GM12878 (cell line): ENCODE measurements around the gene UMPS. TPM values are rescaled to one million over a fixed set of nuclear protein-coding genes. Genes with fewer than 3 reads are reported as not detected.

Experiments
- ATAC-seq: fragments of 200-7000 bp; cut with Tn5 transposase; 3 replicates; pipeline ENCODE4 v1.9.1; 2020; ENCODE audit warnings: mild to moderate bottlenecking, moderate library complexity
- BruUV-seq: library from RNA; stranded (reverse); fragments of 400-500 nt; replicated peaks from 2 replicates; lab custom pipeline; 2021; lab: Mats Ljungman, UMichigan
- CTCF ChIA-PET: fragments of 300-600 bp; sonication (Branson Sonifier 250); formaldehyde crosslinking; extraction: SDS; loops from one replicate; lab custom pipeline; 2021; ENCODE audit warnings: inconsistent platforms; lab: Yijun Ruan, JAX
- POLR2A ChIA-PET: fragments of 350-600 bp; formaldehyde crosslinking; extraction: SDS; loops from one replicate; lab custom pipeline; 2021; ENCODE audit warnings: inconsistent platforms; lab: Charles Lee
- RAD21 ChIA-PET: fragments of 300-600 bp; sonication (Branson Sonifier 250); formaldehyde crosslinking; loops from one replicate; lab custom pipeline; 2023; ENCODE audit warnings: antibody characterized with exemption; ENCODE audit not compliant: unreplicated experiment; lab: Charles Lee
- SMC1A ChIA-PET: fragments of 300-600 bp; sonication (Branson Sonifier 250); formaldehyde crosslinking; loops from one replicate; lab custom pipeline; 2023; ENCODE audit not compliant: unreplicated experiment, uncharacterized antibody; lab: Charles Lee
- DNase-seq: peaks from one replicate; pipeline ENCODE4 v3.0.0-alpha.2; 2011; ENCODE audit warnings: low read depth, low spot score
- FAIRE-seq: peaks from 3 replicates; lab custom pipeline; 2011; peaks lifted over from hg19 to GRCh38; lab: Jason Lieb, UNC
- H2AFZ ChIP-seq: 2 replicates; pipeline ENCODE4 v1.6.0; 2011; ENCODE audit warnings: low read depth, low read length, control low read depth; ENCODE audit not compliant: control insufficient read depth
- H3K27ac ChIP-seq: 2 replicates; pipeline ENCODE4 v1.5.1; 2011; ENCODE audit warnings: control low read depth; ENCODE audit not compliant: control insufficient read depth, insufficient read depth
- H3K27me3 ChIP-seq, 2 experiments: replicated peaks in 1 of 2; 2 replicates each; pipeline versions ENCODE4 v1.6.0 to v1.6.1; 2011; ENCODE audit warnings: low read length in 1 of 2; ENCODE audit not compliant: control insufficient read depth in 2 of 2, insufficient read depth in 2 of 2
- H3K36me3 ChIP-seq, 2 experiments: 2 replicates each; pipeline ENCODE4 v1.5.1; 2011; ENCODE audit warnings: low read length in 1 of 2; ENCODE audit not compliant: control insufficient read depth in 2 of 2, insufficient read depth in 2 of 2
- H3K4me1 ChIP-seq: 2 replicates; pipeline ENCODE4 v1.6.1; 2011; ENCODE audit warnings: mild to moderate bottlenecking, low read length, moderate library complexity, mixed read lengths; ENCODE audit not compliant: control insufficient read depth, insufficient read depth
- H3K4me2 ChIP-seq: 2 replicates; pipeline ENCODE4 v1.6.0; 2011; ENCODE audit warnings: control low read depth; ENCODE audit not compliant: control insufficient read depth, insufficient read depth
- H3K4me3 ChIP-seq: fragments of 200-600 bp; sonication (generic); 2 replicates; pipeline ENCODE4 v1.5.1; 2016
- H3K79me2 ChIP-seq: 2 replicates; pipeline ENCODE4 v1.6.0; 2011; ENCODE audit warnings: low read length; ENCODE audit not compliant: control insufficient read depth, insufficient read depth
- H3K9ac ChIP-seq: 2 replicates; pipeline ENCODE4 v1.8.0; 2011; ENCODE audit warnings: low read length, control low read depth, mixed read lengths; ENCODE audit not compliant: control insufficient read depth, insufficient read depth
- H3K9me3 ChIP-seq: replicated peaks from 3 replicates; pipeline ENCODE4 v1.5.1; 2011; ENCODE audit warnings: mild to moderate bottlenecking, low read length; ENCODE audit not compliant: control insufficient read depth, insufficient read depth
- H4K20me1 ChIP-seq: 2 replicates; pipeline ENCODE4 v1.6.0; 2011; ENCODE audit not compliant: control insufficient read depth, insufficient read depth
- KLF5 ChIP-seq: fragments of 450-650 bp; IDR thresholded peaks from 2 replicates; pipeline ENCODE4 v1.6.1; 2014; ENCODE audit warnings: mild to moderate bottlenecking; ENCODE audit not compliant: partially characterized antibody
- NR2C1 ChIP-seq: fragments of 450-650 bp; IDR thresholded peaks from 2 replicates; pipeline ENCODE4 v1.6.1; 2017; ENCODE audit warnings: antibody characterized with exemption, mild to moderate bottlenecking, moderate library complexity
- RB1 ChIP-seq: fragments of 450-650 bp; formaldehyde crosslinking; IDR thresholded peaks from 2 replicates; pipeline ENCODE4 v1.6.1; 2017; ENCODE audit warnings: mild to moderate bottlenecking, borderline replicate concordance
- SREBF1 ChIP-seq: IDR thresholded peaks from 2 replicates; pipeline ENCODE4 v1.6.1; 2012; ENCODE audit warnings: mild to moderate bottlenecking, low read length
- ZNF274 ChIP-seq: IDR thresholded peaks from one replicate; pipeline ENCODE4 v1.8.0; 2011; ENCODE audit not compliant: insufficient read length, insufficient read depth
- ZSCAN29 ChIP-seq: fragments of 450-650 bp; IDR thresholded peaks from 2 replicates; pipeline ENCODE4 v1.6.1; 2017; ENCODE audit warnings: mild to moderate bottlenecking, moderate library complexity
- WGBS: methylation state at CpG from one replicate; pipeline ENCODE4 v1.1.6; 2016; ENCODE audit warnings: low lambda C conversion rate; ENCODE audit not compliant: insufficient replicate concordance, insufficient coverage; ENCODE audit errors: missing lambda C conversion rate; 5-methylcytosine and 5-hydroxymethylcytosine counted together
- in situ Hi-C: fragments of 300-500 bp; cut with MboI; formaldehyde crosslinking; loops from 9 replicates; pipeline ENCODE4 v1.14.3; 2018; ENCODE audit warnings: mixed read lengths
- intact Hi-C: fragments of 100-400 bp; cut with micrococcal nuclease; formaldehyde crosslinking; loops from one replicate; pipeline ENCODE4 v1.14.2; 2022; ENCODE audit not compliant: unreplicated experiment
- polyA plus RNA-seq, 11 experiments: library from polyadenylated mRNA; depleted of rRNA in 4 of 11; unstranded in 6 of 11; stranded (reverse) in 5 of 11; fragments of >200 nt; fragmentation: Nextera tagmentation in 4 of 11; fragmentation: Illumina TruSeq in 1 of 11; extraction: Ambion mirVana in 4 of 11; extraction: Trizol in 1 of 11; gene quantifications; 1 replicate in 1 of 11; 2 replicates in 10 of 11; pipeline versions ENCODE4 v1.2.1 to v1.2.3, GENCODE V29; 2011 to 2016; ENCODE audit warnings: inconsistent platforms in 2 of 11, missing spikeins in 2 of 11, low read depth in 1 of 11
- total RNA-seq, 4 experiments: library from RNA; depleted of rRNA in 3 of 4; stranded (reverse); fragments of >200 nt in 3 of 4; fragmentation: Illumina TruSeq in 1 of 4; extraction: Trizol in 1 of 4; gene quantifications; 2 replicates each; pipeline versions ENCODE4 v1.2.1 to v1.2.3, GENCODE V29; 2013 to 2021
- TF ChIP-seq, protein P1 (sequence below): IDR thresholded peaks from 2 replicates; pipeline ENCODE4 v1.6.1; 2012; ENCODE audit warnings: improper control_type of control experiment, low read depth, low read length; ENCODE audit not compliant: insufficient replicate concordance
- TF ChIP-seq, protein P2 (sequence below): fragments of 150-350 bp; IDR thresholded peaks from 2 replicates; pipeline ENCODE4 v1.6.1; 2016; ENCODE audit warnings: low read depth, low read length
- TF ChIP-seq, protein P3 (sequence below): fragments of 450-650 bp; IDR thresholded peaks from 2 replicates; pipeline ENCODE4 v1.6.1; 2017; ENCODE audit warnings: mild to moderate bottlenecking, low read depth, inconsistent platforms; ENCODE audit not compliant: poor library complexity, severe bottlenecking

The UMPS gene
- total and polyA plus RNA-seq, 10 of the 15 experiments (the other 5 are each of a cell fraction or from before 2014, with no cell fraction given), result 30.6 to 82.8 (median 49.5) TPM

DNA sequence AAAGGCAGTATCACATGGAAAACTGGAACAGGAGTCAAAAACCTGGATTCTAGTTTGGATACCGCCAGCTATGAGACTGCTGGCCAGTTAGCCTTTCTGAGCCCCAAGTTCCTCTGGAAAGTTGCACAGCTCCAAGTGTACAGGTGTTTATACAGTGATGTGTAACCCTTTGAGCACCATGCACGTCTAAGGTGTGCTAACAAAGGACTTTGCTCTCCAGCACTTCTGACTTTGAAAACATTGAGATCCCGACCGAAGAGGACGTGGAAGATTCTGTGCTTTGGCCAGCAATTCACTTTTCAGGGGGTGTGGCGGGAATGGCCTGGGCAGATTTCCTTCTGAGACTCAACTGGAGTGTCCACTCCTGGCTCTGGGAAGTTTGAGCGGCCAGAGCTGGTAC, 45.8 kb upstream of the UMPS start:
- ChIA-PET CTCF (interaction anchor here (0.6 to 13.3 kb wide), 4 partner anchors 108 to 676 kb away, joined by 3 to 577 read pairs (median 4); no protein-coding TSS in a partner anchor), SMC1A (interaction anchor here (1.1 to 10.4 kb wide), 9 partner anchors 9 to 133 kb away, joined by 3 to 309 read pairs (median 4); no protein-coding TSS in a partner anchor), RAD21 (interaction anchor here (1.4 to 8.7 kb wide), 3 partner anchors 50 to 121 kb away, joined by 3 to 199 read pairs (median 16); no protein-coding TSS in a partner anchor), POLR2A (interaction anchor here (1.3 kb wide), 1 partner anchor 114 kb away, joined by 4 read pairs; no protein-coding TSS in a partner anchor)
- DNase-seq, result no peak
- intact Hi-C loops (loop anchor here (10.0 kb wide), 1 partner anchor 60 kb away; no protein-coding TSS in a partner anchor), in situ Hi-C loops (no loop called here)
- no TSS peak for BruUV-seq
- Histone ChIP-seq H3K9ac (no peak overlapping the region), H3K4me1 (no peaks in the 10 kb centered on the region), H3K4me3 (no peak overlapping the region), H3K4me2 (no peak overlapping the region), H3K79me2 (no peaks in the 10 kb centered on the region), H3K36me3 (no peaks in the 10 kb centered on the region), H4K20me1 (no peaks in the 10 kb centered on the region), H2AFZ (no peak overlapping the region), H3K9me3 (no peaks in the 10 kb centered on the region), H3K27me3 (no peaks in the 10 kb centered on the region), H3K27ac (no peak overlapping the region)
- no peak for ATAC-seq
- 28% methylated on average over 7 of the region's 7 CpGs for WGBS
- FAIRE-seq, result no peak
- TF ChIP-seq RB1 (no peak), KLF5 (no peak), ZSCAN29 (no peak), SREBF1 (no peak), NR2C1 (no peak), ZNF274 (no peak)
- TF ChIP-seq, protein P1, sequence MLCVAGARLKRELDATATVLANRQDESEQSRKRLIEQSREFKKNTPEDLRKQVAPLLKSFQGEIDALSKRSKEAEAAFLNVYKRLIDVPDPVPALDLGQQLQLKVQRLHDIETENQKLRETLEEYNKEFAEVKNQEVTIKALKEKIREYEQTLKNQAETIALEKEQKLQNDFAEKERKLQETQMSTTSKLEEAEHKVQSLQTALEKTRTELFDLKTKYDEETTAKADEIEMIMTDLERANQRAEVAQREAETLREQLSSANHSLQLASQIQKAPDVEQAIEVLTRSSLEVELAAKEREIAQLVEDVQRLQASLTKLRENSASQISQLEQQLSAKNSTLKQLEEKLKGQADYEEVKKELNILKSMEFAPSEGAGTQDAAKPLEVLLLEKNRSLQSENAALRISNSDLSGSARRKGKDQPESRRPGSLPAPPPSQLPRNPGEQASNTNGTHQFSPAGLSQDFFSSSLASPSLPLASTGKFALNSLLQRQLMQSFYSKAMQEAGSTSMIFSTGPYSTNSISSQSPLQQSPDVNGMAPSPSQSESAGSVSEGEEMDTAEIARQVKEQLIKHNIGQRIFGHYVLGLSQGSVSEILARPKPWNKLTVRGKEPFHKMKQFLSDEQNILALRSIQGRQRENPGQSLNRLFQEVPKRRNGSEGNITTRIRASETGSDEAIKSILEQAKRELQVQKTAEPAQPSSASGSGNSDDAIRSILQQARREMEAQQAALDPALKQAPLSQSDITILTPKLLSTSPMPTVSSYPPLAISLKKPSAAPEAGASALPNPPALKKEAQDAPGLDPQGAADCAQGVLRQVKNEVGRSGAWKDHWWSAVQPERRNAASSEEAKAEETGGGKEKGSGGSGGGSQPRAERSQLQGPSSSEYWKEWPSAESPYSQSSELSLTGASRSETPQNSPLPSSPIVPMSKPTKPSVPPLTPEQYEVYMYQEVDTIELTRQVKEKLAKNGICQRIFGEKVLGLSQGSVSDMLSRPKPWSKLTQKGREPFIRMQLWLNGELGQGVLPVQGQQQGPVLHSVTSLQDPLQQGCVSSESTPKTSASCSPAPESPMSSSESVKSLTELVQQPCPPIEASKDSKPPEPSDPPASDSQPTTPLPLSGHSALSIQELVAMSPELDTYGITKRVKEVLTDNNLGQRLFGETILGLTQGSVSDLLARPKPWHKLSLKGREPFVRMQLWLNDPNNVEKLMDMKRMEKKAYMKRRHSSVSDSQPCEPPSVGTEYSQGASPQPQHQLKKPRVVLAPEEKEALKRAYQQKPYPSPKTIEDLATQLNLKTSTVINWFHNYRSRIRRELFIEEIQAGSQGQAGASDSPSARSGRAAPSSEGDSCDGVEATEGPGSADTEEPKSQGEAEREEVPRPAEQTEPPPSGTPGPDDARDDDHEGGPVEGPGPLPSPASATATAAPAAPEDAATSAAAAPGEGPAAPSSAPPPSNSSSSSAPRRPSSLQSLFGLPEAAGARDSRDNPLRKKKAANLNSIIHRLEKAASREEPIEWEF, result no peak
- TF ChIP-seq, protein P2, sequence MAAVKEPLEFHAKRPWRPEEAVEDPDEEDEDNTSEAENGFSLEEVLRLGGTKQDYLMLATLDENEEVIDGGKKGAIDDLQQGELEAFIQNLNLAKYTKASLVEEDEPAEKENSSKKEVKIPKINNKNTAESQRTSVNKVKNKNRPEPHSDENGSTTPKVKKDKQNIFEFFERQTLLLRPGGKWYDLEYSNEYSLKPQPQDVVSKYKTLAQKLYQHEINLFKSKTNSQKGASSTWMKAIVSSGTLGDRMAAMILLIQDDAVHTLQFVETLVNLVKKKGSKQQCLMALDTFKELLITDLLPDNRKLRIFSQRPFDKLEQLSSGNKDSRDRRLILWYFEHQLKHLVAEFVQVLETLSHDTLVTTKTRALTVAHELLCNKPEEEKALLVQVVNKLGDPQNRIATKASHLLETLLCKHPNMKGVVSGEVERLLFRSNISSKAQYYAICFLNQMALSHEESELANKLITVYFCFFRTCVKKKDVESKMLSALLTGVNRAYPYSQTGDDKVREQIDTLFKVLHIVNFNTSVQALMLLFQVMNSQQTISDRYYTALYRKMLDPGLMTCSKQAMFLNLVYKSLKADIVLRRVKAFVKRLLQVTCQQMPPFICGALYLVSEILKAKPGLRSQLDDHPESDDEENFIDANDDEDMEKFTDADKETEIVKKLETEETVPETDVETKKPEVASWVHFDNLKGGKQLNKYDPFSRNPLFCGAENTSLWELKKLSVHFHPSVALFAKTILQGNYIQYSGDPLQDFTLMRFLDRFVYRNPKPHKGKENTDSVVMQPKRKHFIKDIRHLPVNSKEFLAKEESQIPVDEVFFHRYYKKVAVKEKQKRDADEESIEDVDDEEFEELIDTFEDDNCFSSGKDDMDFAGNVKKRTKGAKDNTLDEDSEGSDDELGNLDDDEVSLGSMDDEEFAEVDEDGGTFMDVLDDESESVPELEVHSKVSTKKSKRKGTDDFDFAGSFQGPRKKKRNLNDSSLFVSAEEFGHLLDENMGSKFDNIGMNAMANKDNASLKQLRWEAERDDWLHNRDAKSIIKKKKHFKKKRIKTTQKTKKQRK, result no peak
- TF ChIP-seq, protein P3, sequence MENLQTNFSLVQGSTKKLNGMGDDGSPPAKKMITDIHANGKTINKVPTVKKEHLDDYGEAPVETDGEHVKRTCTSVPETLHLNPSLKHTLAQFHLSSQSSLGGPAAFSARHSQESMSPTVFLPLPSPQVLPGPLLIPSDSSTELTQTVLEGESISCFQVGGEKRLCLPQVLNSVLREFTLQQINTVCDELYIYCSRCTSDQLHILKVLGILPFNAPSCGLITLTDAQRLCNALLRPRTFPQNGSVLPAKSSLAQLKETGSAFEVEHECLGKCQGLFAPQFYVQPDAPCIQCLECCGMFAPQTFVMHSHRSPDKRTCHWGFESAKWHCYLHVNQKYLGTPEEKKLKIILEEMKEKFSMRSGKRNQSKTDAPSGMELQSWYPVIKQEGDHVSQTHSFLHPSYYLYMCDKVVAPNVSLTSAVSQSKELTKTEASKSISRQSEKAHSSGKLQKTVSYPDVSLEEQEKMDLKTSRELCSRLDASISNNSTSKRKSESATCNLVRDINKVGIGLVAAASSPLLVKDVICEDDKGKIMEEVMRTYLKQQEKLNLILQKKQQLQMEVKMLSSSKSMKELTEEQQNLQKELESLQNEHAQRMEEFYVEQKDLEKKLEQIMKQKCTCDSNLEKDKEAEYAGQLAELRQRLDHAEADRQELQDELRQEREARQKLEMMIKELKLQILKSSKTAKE, result no peak
